Bronchial epithelial cell (primary cell): ENCODE measurements around the gene METRN. TPM values are rescaled to one million over a fixed set of nuclear protein-coding genes. Genes with fewer than 3 reads are reported as not detected.

Experiments used
- DNase-seq: peaks from one replicate; pipeline ENCODE4 v3.0.0-alpha.2; 2010; ENCODE audit warnings: low read depth
- FAIRE-seq: peaks from 2 replicates; lab custom pipeline; 2011; peaks lifted over from hg19 to GRCh38; lab: Jason Lieb, UNC
- H3K27me3 ChIP-seq: 2 replicates; pipeline ENCODE4 v1.5.1; 2011; ENCODE audit warnings: low read length; ENCODE audit not compliant: control insufficient read depth, insufficient read depth
- H3K36me3 ChIP-seq: 2 replicates; pipeline ENCODE4 v1.5.1; 2011; ENCODE audit warnings: low read length; ENCODE audit not compliant: control insufficient read depth, insufficient read depth
- H3K4me3 ChIP-seq: 2 replicates; pipeline ENCODE4 v1.5.1; 2011; ENCODE audit warnings: mild to moderate bottlenecking, low read depth, low read length, control low read depth
- CTCF ChIP-seq: IDR thresholded peaks from 2 replicates; pipeline ENCODE4 v1.5.1; 2011; ENCODE audit warnings: mild to moderate bottlenecking, moderate library complexity, low read length, control low read depth, inconsistent platforms; ENCODE audit not compliant: insufficient read depth, severe bottlenecking
- total RNA-seq: library from RNA; depleted of rRNA; stranded (reverse); fragments of >200 nt; gene quantifications from 2 replicates; pipeline ENCODE4 v1.2.1, GENCODE V29; 2014

METRN gene
- total RNA-seq, 1 donor from 2014 or later: 63.7 TPM

- DNase-seq (peak; percentile 61), FAIRE-seq (no peak)
- peaks cover 22% of the 10 kb centered on the region for H3K36me3 ChIP-seq
- TF ChIP-seq CTCF: no peak
- H3K27me3 ChIP-seq: no peaks in the 10 kb centered on the region
- H3K4me3 ChIP-seq: peak within 1 kb of the TSS; percentile 72
Measured at GRCh38 chr16:679814-680624, 34.9 kb upstream of the METRN start, which contains the start of gene STUB1. STUB1 (plus strand) TSS chr16:680410; CDS start chr16:680526, 116 bp downstream.

- H3K4me3 ChIP-seq: peak overlapping the region; percentile 72
- DNase-seq (no peak), FAIRE-seq (no peak)
- TF ChIP-seq CTCF: no peak
- peaks cover 26% of the 10 kb centered on the region for H3K36me3 ChIP-seq
- no peaks in the 10 kb centered on the region for H3K27me3 ChIP-seq
Measured at GRCh38 chr16:680625-680945, 34.3 kb upstream of the METRN start.

GRCh38 chr16:680967-681745 lies 33.8 kb upstream of the METRN start:
- no peaks in the 10 kb centered on the region for H3K27me3 ChIP-seq
- H3K36me3 ChIP-seq: peaks cover 26% of the 10 kb centered on the region
- H3K4me3 ChIP-seq: peak overlapping the region; percentile 72
- peak; percentile 36 for TF ChIP-seq CTCF
- FAIRE-seq (peak; percentile 7), DNase-seq (peak; percentile 17)

- no peak for FAIRE-seq
Measured at GRCh38 chr16:681746-682427, 33.0 kb upstream of the METRN start.

More at GRCh38 chr16:681746-682427, 33.0 kb upstream of the METRN start:
- no peak for DNase-seq
- Histone ChIP-seq H3K27me3 (no peaks in the 10 kb centered on the region), H3K4me3 (peak overlapping the region; percentile 72), H3K36me3 (peaks cover 26% of the 10 kb centered on the region)
- TF ChIP-seq CTCF: no peak
